T-helper 17 cell (primary cell): ENCODE data around the gene SLC24A4. TPM values are rescaled to one million over a fixed set of nuclear protein-coding genes. Genes with fewer than 3 reads are reported as not detected.

Experiments used
- ATAC-seq: fragments of 150-1000 bp; cut with Tn5 transposase; 2 replicates; pipeline ENCODE4 v1.10.0; 2021; ENCODE audit warnings: mild to moderate bottlenecking, moderate library complexity
- DNase-seq, 3 donors: peaks; one replicate each; pipeline versions ENCODE4 v3.0.0 to v3.0.0-alpha.2; 2020 to 2021
- H3K9me3 ChIP-seq: one replicate; pipeline ENCODE4 v1.7.0; 2013; ENCODE audit warnings: low read length, mild to moderate bottlenecking; ENCODE audit not compliant: control insufficient read depth, poor library complexity, severe bottlenecking
- H3K27ac Mint-ChIP-seq: one replicate; pipeline ENCODE4 v1.8.0; 2022; ENCODE audit warnings: mild to moderate bottlenecking, moderate library complexity, mixed read lengths
- H3K27me3 Mint-ChIP-seq: one replicate; pipeline ENCODE4 v1.8.0; 2022; ENCODE audit warnings: mixed read lengths
- H3K36me3 Mint-ChIP-seq: one replicate; pipeline ENCODE4 v1.8.0; 2022; ENCODE audit warnings: low read depth, mixed read lengths
- H3K4me1 Mint-ChIP-seq: one replicate; pipeline ENCODE4 v1.8.0; 2022; ENCODE audit warnings: mild to moderate bottlenecking, mixed read lengths
- H3K4me3 Mint-ChIP-seq: one replicate; pipeline ENCODE4 v1.8.0; 2022; ENCODE audit warnings: mild to moderate bottlenecking, moderate library complexity, mixed read lengths
- total RNA-seq, 4 donors: library from RNA in 2 of 4; stranded (reverse) in 2 of 4; gene quantifications; one replicate each; pipeline ENCODE4 v1.2.3 and lab custom pipeline; 2022 to 2026

Gene SLC24A4
- total RNA-seq, 2 donors from 2014 or later = 0.55 to 2.0 TPM

GRCh38 chr14:92495027-92495426 lies 172.1 kb downstream of the SLC24A4 start:
- DNase-seq (no peak), ATAC-seq (peak; percentile 25)
- Mint-ChIP-seq H3K4me1 (no peaks in the 10 kb centered on the region), H3K36me3 (no peaks in the 10 kb centered on the region), H3K27me3 (peaks cover 8% of the 10 kb centered on the region), H3K4me3 (no peak overlapping the region), H3K27ac (no peak overlapping the region)
- no peaks in the 10 kb centered on the region for H3K9me3 ChIP-seq

GRCh38 chr14:92496191-92496857 lies 173.4 kb downstream of the SLC24A4 start:
- Mint-ChIP-seq H3K27me3 (peaks cover 8% of the 10 kb centered on the region), H3K4me3 (no peak overlapping the region), H3K27ac (no peak overlapping the region), H3K4me1 (no peaks in the 10 kb centered on the region), H3K36me3 (no peaks in the 10 kb centered on the region)
- no peak for DNase-seq
- ATAC-seq = no peak
- no peaks in the 10 kb centered on the region for H3K9me3 ChIP-seq

GRCh38 chr14:92497391-92497790 lies 174.4 kb downstream of the SLC24A4 start:
- H3K27me3 Mint-ChIP-seq = peaks cover 8% of the 10 kb centered on the region
- no peak for DNase-seq
- H3K4me3 Mint-ChIP-seq = no peak overlapping the region
- no peaks in the 10 kb centered on the region for H3K9me3 ChIP-seq
- no peaks in the 10 kb centered on the region for H3K36me3 Mint-ChIP-seq
- no peaks in the 10 kb centered on the region for H3K4me1 Mint-ChIP-seq
- no peak for ATAC-seq
- H3K27ac Mint-ChIP-seq = no peak overlapping the region

GRCh38 chr14:92499234-92499633 lies 176.3 kb downstream of the SLC24A4 start:
- no peak for ATAC-seq
- Mint-ChIP-seq H3K4me1 (no peaks in the 10 kb centered on the region), H3K4me3 (no peak overlapping the region), H3K36me3 (peaks cover 3% of the 10 kb centered on the region), H3K27ac (no peak overlapping the region), H3K27me3 (peaks cover 7% of the 10 kb centered on the region)
- H3K9me3 ChIP-seq = no peaks in the 10 kb centered on the region
- DNase-seq = no peak

GRCh38 chr14:92500491-92500941 lies 177.6 kb downstream of the SLC24A4 start:
- Mint-ChIP-seq H3K4me3 (no peak overlapping the region), H3K36me3 (peaks cover 14% of the 10 kb centered on the region), H3K27ac (no peak overlapping the region), H3K27me3 (peaks cover 19% of the 10 kb centered on the region), H3K4me1 (peaks cover 5% of the 10 kb centered on the region)
- ATAC-seq = no peak
- no peak for DNase-seq
- H3K9me3 ChIP-seq = no peaks in the 10 kb centered on the region

GRCh38 chr14:92501891-92502351 lies 179.0 kb downstream of the SLC24A4 start:
- no peak overlapping the region for H3K27ac Mint-ChIP-seq
- H3K27me3 Mint-ChIP-seq = peaks cover 19% of the 10 kb centered on the region
- ATAC-seq (no peak), DNase-seq (no peak)
- H3K9me3 ChIP-seq = no peaks in the 10 kb centered on the region
- no peak overlapping the region for H3K4me3 Mint-ChIP-seq
- peaks cover 14% of the 10 kb centered on the region for H3K36me3 Mint-ChIP-seq
- H3K4me1 Mint-ChIP-seq = peaks cover 12% of the 10 kb centered on the region

GRCh38 chr14:92502541-92503286 lies 179.7 kb downstream of the SLC24A4 start:
- no peaks in the 10 kb centered on the region for H3K9me3 ChIP-seq
- no peak overlapping the region for H3K27ac Mint-ChIP-seq
- peaks cover 19% of the 10 kb centered on the region for H3K27me3 Mint-ChIP-seq
- H3K4me3 Mint-ChIP-seq = no peak overlapping the region
- ATAC-seq (no peak), DNase-seq (no peak)
- peaks cover 14% of the 10 kb centered on the region for H3K4me1 Mint-ChIP-seq
- peaks cover 14% of the 10 kb centered on the region for H3K36me3 Mint-ChIP-seq

- DNase-seq (no peak), ATAC-seq (no peak)
- peaks cover 19% of the 10 kb centered on the region for H3K27me3 Mint-ChIP-seq
- peaks cover 14% of the 10 kb centered on the region for H3K4me1 Mint-ChIP-seq
- H3K4me3 Mint-ChIP-seq = no peak overlapping the region
- no peaks in the 10 kb centered on the region for H3K9me3 ChIP-seq
- H3K36me3 Mint-ChIP-seq = peaks cover 14% of the 10 kb centered on the region
- H3K27ac Mint-ChIP-seq = peak overlapping the region; percentile 39
Observed at GRCh38 chr14:92503756-92504491, 181.0 kb downstream of the SLC24A4 start.

GRCh38 chr14:92505826-92506225 lies 182.9 kb downstream of the SLC24A4 start:
- Mint-ChIP-seq H3K27me3 (peaks cover 19% of the 10 kb centered on the region), H3K27ac (no peak overlapping the region), H3K36me3 (peaks cover 14% of the 10 kb centered on the region), H3K4me1 (peaks cover 17% of the 10 kb centered on the region), H3K4me3 (no peak overlapping the region)
- DNase-seq (no peak), ATAC-seq (no peak)
- H3K9me3 ChIP-seq = no peaks in the 10 kb centered on the region

- H3K9me3 ChIP-seq = no peaks in the 10 kb centered on the region
- H3K27me3 Mint-ChIP-seq = peaks cover 19% of the 10 kb centered on the region
- no peak for ATAC-seq
- H3K4me1 Mint-ChIP-seq = peaks cover 17% of the 10 kb centered on the region
- peaks cover 14% of the 10 kb centered on the region for H3K36me3 Mint-ChIP-seq
- H3K27ac Mint-ChIP-seq = no peak overlapping the region
- DNase-seq = no peak
- no peak overlapping the region for H3K4me3 Mint-ChIP-seq
Observed at GRCh38 chr14:92506231-92506630, 183.3 kb downstream of the SLC24A4 start.

GRCh38 chr14:92507174-92507768 lies 184.3 kb downstream of the SLC24A4 start:
- peaks cover 18% of the 10 kb centered on the region for H3K4me1 Mint-ChIP-seq
- H3K27ac Mint-ChIP-seq = no peak overlapping the region
- DNase-seq (no peak), ATAC-seq (peak; percentile 54)
- H3K36me3 Mint-ChIP-seq = peaks cover 14% of the 10 kb centered on the region
- H3K4me3 Mint-ChIP-seq = no peak overlapping the region
- no peaks in the 10 kb centered on the region for H3K9me3 ChIP-seq
- H3K27me3 Mint-ChIP-seq = peaks cover 19% of the 10 kb centered on the region

GRCh38 chr14:92510972-92511371 lies 188.0 kb downstream of the SLC24A4 start:
- Mint-ChIP-seq H3K4me3 (no peak overlapping the region), H3K4me1 (peaks cover 14% of the 10 kb centered on the region), H3K27me3 (peaks cover 6% of the 10 kb centered on the region), H3K36me3 (no peaks in the 10 kb centered on the region), H3K27ac (no peak overlapping the region)
- ATAC-seq (no peak), DNase-seq (no peak)
- H3K9me3 ChIP-seq = no peaks in the 10 kb centered on the region
